ENCODE results near the gene LAX1.
"Not testable (repeated sequence)": the region's sequence is repeated elsewhere in the genome, so short reads cannot be mapped to it uniquely, and the experiment has no call there.

LAX1 gene

GRCh38 chr1:203769505-203770343, 4.7 kb downstream of the LAX1 start:
- FAIRE-seq = no peak

GRCh38 chr1:203771901-203772301, 6.9 kb downstream of the LAX1 start:
- no peak for FAIRE-seq

GRCh38 chr1:203772836-203773235, 7.9 kb downstream of the LAX1 start:
- FAIRE-seq = no peak

- no peak for FAIRE-seq
These were observed 11.7 kb downstream of the LAX1 start for GRCh38 chr1:203776636-203777035.

GRCh38 chr1:203777596-203777995, 12.6 kb downstream of the LAX1 start:
- no peak for FAIRE-seq

- no peak for FAIRE-seq
These were observed 13.2 kb downstream of the LAX1 start for GRCh38 chr1:203778146-203778545.

GRCh38 chr1:203778789-203779188, 13.8 kb downstream of the LAX1 start:
- FAIRE-seq = no peak

- FAIRE-seq = no peak
These were observed 17.0 kb downstream of the LAX1 start for GRCh38 chr1:203781962-203782361.

GRCh38 chr1:203789966-203790365, 25.0 kb downstream of the LAX1 start:
- FAIRE-seq = no peak

- FAIRE-seq = no peak
These were observed 26.5 kb downstream of the LAX1 start for GRCh38 chr1:203791498-203791897.

GRCh38 chr1:203792486-203792885, 27.5 kb downstream of the LAX1 start:
- FAIRE-seq = no peak

GRCh38 chr1:203793561-203793960, 28.6 kb downstream of the LAX1 start:
- not testable (repeated sequence) for FAIRE-seq

- no peak for FAIRE-seq
These were observed 29.9 kb downstream of the LAX1 start for GRCh38 chr1:203794764-203795440.

GRCh38 chr1:203795441-203796235, 30.7 kb downstream of the LAX1 start, which contains the start of the genes ZBED6 and ZC3H11A:
Gene ZBED6 (plus strand): TSS chr1:203795623. CDS start chr1:203797523, 1,900 bp downstream.
Gene ZC3H11A (plus strand): TSS chr1:203795623. CDS start chr1:203817071, 21,448 bp downstream.
- peak; percentile 58 for FAIRE-seq

GRCh38 chr1:203796236-203796605, 31.2 kb downstream of the LAX1 start:
- no peak for FAIRE-seq

GRCh38 chr1:203797216-203797615, 32.2 kb downstream of the LAX1 start:
- no peak for FAIRE-seq

- no peak for FAIRE-seq
These were observed 33.1 kb downstream of the LAX1 start for GRCh38 chr1:203797948-203798655.

GRCh38 chr1:203799157-203799556, 34.2 kb downstream of the LAX1 start:
- FAIRE-seq = no peak

- no peak for FAIRE-seq
These were observed 35.0 kb downstream of the LAX1 start for GRCh38 chr1:203799971-203800370.

GRCh38 chr1:203805689-203806088, 40.7 kb downstream of the LAX1 start:
- no peak for FAIRE-seq

GRCh38 chr1:203807196-203807595, 42.2 kb downstream of the LAX1 start:
- FAIRE-seq = no peak

GRCh38 chr1:203813581-203814341, 48.8 kb downstream of the LAX1 start:
- FAIRE-seq = no peak
